ENCODE results near the gene PSMA5. TPM values are rescaled to one million over a fixed set of nuclear protein-coding genes. Genes with fewer than 3 reads are reported as not detected.

PSMA5 gene
- total RNA-seq, 1 donor from 2014 or later = 55.4 TPM

GRCh38 chr1:109470245-109470644 lies 44.0 kb upstream of the PSMA5 start:
- no peak overlapping the region for H3K4me3 ChIP-seq
- no peak for ATAC-seq
- H3K27me3 ChIP-seq (ENCODE audit: low read depth) = peaks cover 58% of the 10 kb centered on the region

GRCh38 chr1:109468903-109469302 lies 42.7 kb upstream of the PSMA5 start:
- Histone ChIP-seq H3K4me1 (peaks cover 13% of the 10 kb centered on the region), H3K27me3 (ENCODE audit: low read depth) (peaks cover 72% of the 10 kb centered on the region), H3K9me3 (no peaks in the 10 kb centered on the region), H3K36me3 (no peaks in the 10 kb centered on the region), H3K27ac (no peak overlapping the region), H3K4me3 (no peak overlapping the region)
- TF ChIP-seq, protein P1, sequence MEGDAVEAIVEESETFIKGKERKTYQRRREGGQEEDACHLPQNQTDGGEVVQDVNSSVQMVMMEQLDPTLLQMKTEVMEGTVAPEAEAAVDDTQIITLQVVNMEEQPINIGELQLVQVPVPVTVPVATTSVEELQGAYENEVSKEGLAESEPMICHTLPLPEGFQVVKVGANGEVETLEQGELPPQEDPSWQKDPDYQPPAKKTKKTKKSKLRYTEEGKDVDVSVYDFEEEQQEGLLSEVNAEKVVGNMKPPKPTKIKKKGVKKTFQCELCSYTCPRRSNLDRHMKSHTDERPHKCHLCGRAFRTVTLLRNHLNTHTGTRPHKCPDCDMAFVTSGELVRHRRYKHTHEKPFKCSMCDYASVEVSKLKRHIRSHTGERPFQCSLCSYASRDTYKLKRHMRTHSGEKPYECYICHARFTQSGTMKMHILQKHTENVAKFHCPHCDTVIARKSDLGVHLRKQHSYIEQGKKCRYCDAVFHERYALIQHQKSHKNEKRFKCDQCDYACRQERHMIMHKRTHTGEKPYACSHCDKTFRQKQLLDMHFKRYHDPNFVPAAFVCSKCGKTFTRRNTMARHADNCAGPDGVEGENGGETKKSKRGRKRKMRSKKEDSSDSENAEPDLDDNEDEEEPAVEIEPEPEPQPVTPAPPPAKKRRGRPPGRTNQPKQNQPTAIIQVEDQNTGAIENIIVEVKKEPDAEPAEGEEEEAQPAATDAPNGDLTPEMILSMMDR (IDR thresholded peaks at IDR 0.05) = no peak
- no peak for DNase-seq
- ATAC-seq = no peak
- intact Hi-C loops (cut with DNase I) = no loop called here

More at GRCh38 chr1:109470245-109470644, 44.0 kb upstream of the PSMA5 start:
- TF ChIP-seq, protein P1 (IDR thresholded peaks at IDR 0.05) = no peak
- H3K4me1 ChIP-seq = peaks cover 13% of the 10 kb centered on the region
- H3K27ac ChIP-seq = no peak overlapping the region
- no peaks in the 10 kb centered on the region for H3K9me3 ChIP-seq
- H3K36me3 ChIP-seq = no peaks in the 10 kb centered on the region
- no peak for DNase-seq
- intact Hi-C loops (cut with DNase I) = no loop called here

DNA sequence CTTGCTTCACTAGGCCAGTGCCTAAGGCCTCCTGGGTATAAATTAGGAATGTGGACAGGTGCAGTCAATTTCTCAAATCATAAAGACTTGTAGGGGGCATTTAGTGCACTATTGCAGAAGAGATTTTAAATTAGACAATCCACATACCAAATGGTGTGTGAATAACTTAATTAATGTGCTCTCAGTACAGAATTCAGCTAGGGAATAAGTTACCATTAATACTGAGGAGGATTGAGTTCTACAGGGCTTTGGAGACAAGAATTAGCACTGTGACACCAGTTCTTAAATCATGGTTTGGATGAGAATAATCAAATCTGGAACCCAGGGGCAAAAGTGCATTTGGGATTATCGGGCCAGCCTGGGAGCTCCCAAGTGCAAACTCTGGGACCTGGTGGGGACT lies 41.8 kb upstream of the PSMA5 start:
- H3K27ac ChIP-seq = no peak overlapping the region
- H3K36me3 ChIP-seq = no peaks in the 10 kb centered on the region
- ATAC-seq = no peak
- H3K4me1 ChIP-seq = peaks cover 13% of the 10 kb centered on the region
- no peak for DNase-seq
- no peak overlapping the region for H3K4me3 ChIP-seq
- TF ChIP-seq, protein P1 (IDR thresholded peaks at IDR 0.05) = no peak
- intact Hi-C loops (cut with DNase I) = no loop called here
- H3K27me3 ChIP-seq (ENCODE audit: low read depth) = peaks cover 74% of the 10 kb centered on the region
- H3K9me3 ChIP-seq = no peaks in the 10 kb centered on the region

- DNase-seq = no peak
- H3K27me3 ChIP-seq (ENCODE audit: low read depth) = peaks cover 68% of the 10 kb centered on the region
- ATAC-seq = peak in 1 of 2 donors; percentile 50
- peaks cover 13% of the 10 kb centered on the region for H3K4me1 ChIP-seq
- peak overlapping the region; percentile 67 for H3K4me3 ChIP-seq
- TF ChIP-seq, protein P1 (IDR thresholded peaks at IDR 0.05) = no peak
- H3K27ac ChIP-seq = no peak overlapping the region
- no peaks in the 10 kb centered on the region for H3K9me3 ChIP-seq
- H3K36me3 ChIP-seq = no peaks in the 10 kb centered on the region
- intact Hi-C loops (cut with DNase I) = no loop called here
These were observed 41.1 kb upstream of the PSMA5 start for GRCh38 chr1:109467301-109467777.

DNA sequence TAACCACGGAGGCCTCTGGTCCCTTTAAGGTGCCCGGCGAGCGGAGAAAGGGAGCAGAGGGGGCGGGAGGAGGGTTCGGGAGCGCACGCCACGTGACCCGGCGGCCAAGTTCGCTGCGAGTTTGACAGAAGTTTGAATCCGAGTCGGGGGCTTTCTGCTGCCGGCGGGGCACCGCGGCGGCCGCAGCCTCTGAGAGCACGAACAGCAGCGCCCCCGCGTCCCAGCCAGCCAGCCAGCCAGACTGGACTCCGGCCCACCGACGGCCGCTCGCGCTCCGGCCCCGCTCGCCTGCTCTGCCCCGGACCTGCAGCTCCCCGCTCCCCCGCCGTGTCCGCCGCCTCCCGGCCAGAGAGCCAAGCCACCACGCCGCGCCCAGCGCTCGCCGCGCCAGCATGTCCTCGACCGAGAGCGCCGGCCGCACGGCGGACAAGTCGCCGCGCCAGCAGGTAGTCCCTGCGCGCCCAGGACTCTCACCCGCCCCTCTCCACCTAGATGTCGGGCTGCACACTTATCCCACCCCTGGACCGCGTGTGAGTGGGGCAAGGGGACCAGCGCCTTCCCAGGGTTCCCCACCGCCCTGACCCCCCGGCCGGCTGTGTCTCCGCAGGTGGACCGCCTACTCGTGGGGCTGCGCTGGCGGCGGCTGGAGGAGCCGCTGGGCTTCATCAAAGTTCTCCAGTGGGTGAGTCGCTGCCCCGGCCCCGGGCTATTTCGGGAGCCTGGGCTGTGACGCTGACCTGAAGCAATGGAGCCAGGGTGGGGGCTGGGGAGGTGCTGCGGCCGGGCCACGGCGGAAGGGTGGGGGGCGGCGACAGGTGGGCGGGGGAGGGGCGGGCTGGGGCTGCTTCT lies 40.4 kb upstream of the PSMA5 start, which contains the start of gene SYPL2:
Gene SYPL2, plus strand, starts transcription at position 95 of the 849 bp plus-strand sequence. Its CDS starts 298 bp downstream, at position 393.
- TF ChIP-seq, protein P1 (IDR thresholded peaks at IDR 0.05) = no peak
- Histone ChIP-seq H3K36me3 (no peaks in the 10 kb centered on the region), H3K9me3 (no peaks in the 10 kb centered on the region), H3K4me1 (peaks cover 13% of the 10 kb centered on the region), H3K27me3 (ENCODE audit: low read depth) (peaks cover 72% of the 10 kb centered on the region), H3K27ac (peak within 1 kb of the TSS; percentile 36), H3K4me3 (peak within 1 kb of the TSS; percentile 67)
- ATAC-seq (peak; percentile 84 to 93), DNase-seq (peak; percentile 61)
- intact Hi-C loops (cut with DNase I) = no loop called here
